Smooth muscle cell (in vitro differentiated cells): ENCODE data around the gene FNIP2. TPM values are rescaled to one million over a fixed set of nuclear protein-coding genes. Genes with fewer than 3 reads are reported as not detected.

Source experiments
- DNase-seq: peaks from one replicate; lab custom pipeline; 2025; ENCODE audit not compliant: unreplicated experiment; lab: John Stamatoyannopoulos, UW
- H2AFZ ChIP-seq: fragments of 200-600 bp; sonication (generic); 2 replicates; pipeline ENCODE4 v1.6.0; 2016; ENCODE audit warnings: antibody characterized with exemption, low read depth, mild to moderate bottlenecking
- H3F3A ChIP-seq: fragments of 200-600 bp; sonication (generic); 2 replicates; pipeline ENCODE4 v1.6.0; 2017; ENCODE audit warnings: antibody characterized with exemption, low read depth
- H3K27ac ChIP-seq: fragments of 200-600 bp; sonication (generic); 2 replicates; pipeline ENCODE4 v1.5.1; 2016; ENCODE audit warnings: low read depth, mild to moderate bottlenecking
- H3K27me3 ChIP-seq: fragments of 200-600 bp; sonication (generic); 2 replicates; pipeline ENCODE4 v1.6.1; 2016; ENCODE audit warnings: low read depth, mild to moderate bottlenecking
- H3K36me3 ChIP-seq: fragments of 200-600 bp; sonication (generic); 2 replicates; pipeline ENCODE4 v1.5.1; 2016; ENCODE audit warnings: low read depth
- H3K4me1 ChIP-seq: fragments of 200-600 bp; sonication (generic); 2 replicates; pipeline ENCODE4 v1.5.1; 2016; ENCODE audit warnings: low read depth
- H3K4me2 ChIP-seq: fragments of 200-600 bp; sonication (generic); 2 replicates; pipeline ENCODE4 v1.6.0; 2016; ENCODE audit warnings: mild to moderate bottlenecking
- H3K4me3 ChIP-seq: fragments of 200-600 bp; sonication (generic); 2 replicates; pipeline ENCODE4 v1.5.1; 2016; ENCODE audit warnings: mild to moderate bottlenecking
- H3K79me2 ChIP-seq: fragments of 200-600 bp; sonication (generic); 2 replicates; pipeline ENCODE4 v1.6.0; 2016; ENCODE audit warnings: low read depth, mild to moderate bottlenecking
- H3K9ac ChIP-seq: fragments of 200-600 bp; sonication (generic); 2 replicates; pipeline ENCODE4 v1.6.0; 2016; ENCODE audit warnings: low read depth
- H3K9me3 ChIP-seq: fragments of 200-600 bp; sonication (generic); replicated peaks from 2 replicates; pipeline ENCODE4 v1.5.1; 2016; ENCODE audit warnings: low read depth
- H4K20me1 ChIP-seq: fragments of 200-600 bp; sonication (generic); 2 replicates; pipeline ENCODE4 v1.6.0; 2016; ENCODE audit warnings: low read depth
- CTCF ChIP-seq: fragments of 200-600 bp; sonication (generic); IDR thresholded peaks from 2 replicates; pipeline ENCODE4 v1.5.1; 2017; ENCODE audit warnings: borderline replicate concordance, mild to moderate bottlenecking, antibody characterized with exemption; ENCODE audit not compliant: insufficient read depth, poor library complexity, severe bottlenecking
- WGBS: methylation state at CpG from one replicate; pipeline ENCODE4 v1.1.7; 2016; ENCODE audit warnings: low lambda C conversion rate; 5-methylcytosine and 5-hydroxymethylcytosine counted together
- polyA plus RNA-seq: library from polyadenylated mRNA; unstranded; fragments of >200 nt; fragmentation: Nextera tagmentation; extraction: Ambion mirVana; gene quantifications from 2 replicates; pipeline ENCODE4 v1.2.1, GENCODE V29; 2016
- total RNA-seq: library from RNA; depleted of rRNA; stranded (reverse); fragments of >200 nt; gene quantifications from 2 replicates; pipeline ENCODE4 v1.2.3, GENCODE V29; 2014

The FNIP2 gene
- total and polyA plus RNA-seq, 2 experiments from 2014 or later = 10.4 to 36.3 TPM

- Histone ChIP-seq H3K4me1 (peaks cover 13% of the 10 kb centered on the region), H3K36me3 (no peaks in the 10 kb centered on the region), H3K9me3 (no peaks in the 10 kb centered on the region), H4K20me1 (no peaks in the 10 kb centered on the region), H3K9ac (no peak overlapping the region), H3K79me2 (peaks cover 53% of the 10 kb centered on the region), H2AFZ (no peak overlapping the region), H3K27me3 (no peaks in the 10 kb centered on the region), H3K4me2 (no peak overlapping the region), H3F3A (peaks cover 7% of the 10 kb centered on the region), H3K27ac (no peak overlapping the region), H3K4me3 (no peak overlapping the region)
- TF ChIP-seq CTCF = no peak
- no peak for DNase-seq
- WGBS = 79% methylated on average over 4 of the region's 4 CpGs
These were observed 52.6 kb downstream of the FNIP2 start for GRCh38 chr4:158821228-158821971.

GRCh38 chr4:158822348-158822747 is 53.5 kb downstream of the FNIP2 start:
- no peak overlapping the region for H3K4me3 ChIP-seq

GRCh38 chr4:158823461-158823873 is 54.6 kb downstream of the FNIP2 start:
- DNase-seq = no peak
- 68% methylated on average over 3 of the region's 3 CpGs for WGBS
- Histone ChIP-seq H3K4me3 (no peak overlapping the region), H3K27me3 (no peaks in the 10 kb centered on the region), H3K27ac (peak overlapping the region; percentile 86), H4K20me1 (no peaks in the 10 kb centered on the region), H3K4me1 (peaks cover 13% of the 10 kb centered on the region), H2AFZ (no peak overlapping the region), H3F3A (peaks cover 7% of the 10 kb centered on the region), H3K9me3 (no peaks in the 10 kb centered on the region), H3K4me2 (no peak overlapping the region), H3K9ac (no peak overlapping the region), H3K79me2 (peaks cover 42% of the 10 kb centered on the region), H3K36me3 (no peaks in the 10 kb centered on the region)
- TF ChIP-seq CTCF = no peak

More at GRCh38 chr4:158822348-158822747, 53.5 kb downstream of the FNIP2 start:
- H3K27me3 ChIP-seq = no peaks in the 10 kb centered on the region
- no peaks in the 10 kb centered on the region for H4K20me1 ChIP-seq
- peaks cover 7% of the 10 kb centered on the region for H3F3A ChIP-seq
- no peak overlapping the region for H3K9ac ChIP-seq
- whole genome bisulfite sequencing = 88% methylated on average over 7 of the region's 7 CpGs
- H3K9me3 ChIP-seq = no peaks in the 10 kb centered on the region
- no peak overlapping the region for H2AFZ ChIP-seq
- TF ChIP-seq CTCF = no peak
- no peak for DNase-seq
- H3K27ac ChIP-seq = no peak overlapping the region
- no peaks in the 10 kb centered on the region for H3K36me3 ChIP-seq
- H3K4me1 ChIP-seq = peaks cover 13% of the 10 kb centered on the region
- peaks cover 52% of the 10 kb centered on the region for H3K79me2 ChIP-seq
- H3K4me2 ChIP-seq = no peak overlapping the region
